H1 (cell line): ENCODE measurements around the gene ANKRD7. TPM values are rescaled to one million over a fixed set of nuclear protein-coding genes. Genes with fewer than 3 reads are reported as not detected.

Experiments
- CTCF ChIA-PET: fragments of 300-600 bp; sonication (Branson Sonifier 250); formaldehyde crosslinking; loops from one replicate; lab custom pipeline; 2021; ENCODE audit not compliant: partially characterized antibody; lab: Charles Lee
- POLR2A ChIA-PET: fragments of 300-600 bp; sonication (Branson Sonifier 250); formaldehyde crosslinking; loops from one replicate; lab custom pipeline; 2021; ENCODE audit warnings: inconsistent platforms; ENCODE audit not compliant: partially characterized antibody; lab: Charles Lee
- DNase-seq, 2 experiments: peaks; one replicate each; pipeline versions ENCODE4 v3.0.0 to v3.0.0-alpha.2; 2010 to 2022; ENCODE audit warnings: low spot score in 2 of 2, low read depth in 1 of 2, mixed read lengths in 1 of 2
- FAIRE-seq: peaks from 2 replicates; lab custom pipeline; 2011; peaks lifted over from hg19 to GRCh38; lab: Jason Lieb, UNC
- H2AFZ ChIP-seq: 2 replicates; pipeline ENCODE4 v1.8.1; 2012; ENCODE audit warnings: low read length, inconsistent platforms
- H2AK5ac ChIP-seq: 2 replicates; pipeline ENCODE4 v1.6.1; 2013; ENCODE audit warnings: low read depth, low read length
- H2BK120ac ChIP-seq: replicated peaks from 2 replicates; pipeline ENCODE3; 2013; ENCODE audit warnings: low read depth, low read length, inconsistent platforms
- H2BK12ac ChIP-seq: 2 replicates; pipeline ENCODE4 v1.6.1; 2013; ENCODE audit warnings: low read depth, low read length
- H2BK15ac ChIP-seq: 2 replicates; pipeline ENCODE4 v1.6.1; 2013; ENCODE audit warnings: low read length
- H2BK20ac ChIP-seq: 2 replicates; pipeline ENCODE4 v1.6.1; 2013; ENCODE audit warnings: low read length
- H2BK5ac ChIP-seq: 2 replicates; pipeline ENCODE4 v1.6.1; 2013; ENCODE audit warnings: low read depth, low read length
- H3K14ac ChIP-seq: 2 replicates; pipeline ENCODE4 v1.6.1; 2013; ENCODE audit warnings: inconsistent platforms; ENCODE audit not compliant: insufficient read length
- H3K18ac ChIP-seq: 2 replicates; pipeline ENCODE4 v1.6.1; 2013; ENCODE audit warnings: low read length; ENCODE audit errors: extremely low read depth
- H3K23ac ChIP-seq: 2 replicates; pipeline ENCODE4 v1.6.1; 2013; ENCODE audit warnings: inconsistent platforms; ENCODE audit not compliant: insufficient read length
- H3K23me2 ChIP-seq: 2 replicates; pipeline ENCODE4 v1.6.1; 2013; ENCODE audit warnings: low read depth, low read length
- H3K27ac ChIP-seq: 2 replicates; pipeline ENCODE4 v1.6.1; 2011; ENCODE audit warnings: low read depth, low read length, inconsistent platforms
- H3K27me3 ChIP-seq, 4 experiments: replicated peaks in 1 of 4; 1 replicate in 1 of 4; 2 replicates in 3 of 4; pipeline versions ENCODE4 v1.6.1 to v1.8.1; 2011 to 2013; ENCODE audit warnings: low read length in 3 of 4, mild to moderate bottlenecking in 3 of 4, inconsistent platforms in 2 of 4, mixed read lengths in 2 of 4, moderate library complexity in 1 of 4; ENCODE audit not compliant: control insufficient read depth in 3 of 4, insufficient read depth in 3 of 4; ENCODE audit errors: extremely low read depth in 1 of 4
- H3K36me3 ChIP-seq, 4 experiments: 2 replicates each; pipeline versions ENCODE4 v1.6.1 to v1.8.1; 2011 to 2013; ENCODE audit warnings: mild to moderate bottlenecking in 4 of 4, low read length in 3 of 4, moderate library complexity in 2 of 4, control low read depth in 1 of 4, inconsistent platforms in 1 of 4; ENCODE audit not compliant: insufficient read depth in 4 of 4, control insufficient read depth in 2 of 4
- H3K4ac ChIP-seq: replicated peaks from 2 replicates; pipeline ENCODE3; 2013; ENCODE audit warnings: low read length, low read depth, mixed read lengths, inconsistent platforms; ENCODE audit not compliant: insufficient read length
- H3K4me1 ChIP-seq, 4 experiments: replicated peaks in 1 of 4; 1 replicate in 1 of 4; 2 replicates in 3 of 4; pipeline versions ENCODE4 v1.6.1 to v1.8.1; 2011 to 2013; ENCODE audit warnings: low read length in 3 of 4, inconsistent platforms in 2 of 4, mixed read lengths in 1 of 4; ENCODE audit not compliant: insufficient read depth in 4 of 4, control insufficient read depth in 3 of 4
- H3K4me2 ChIP-seq, 2 experiments: 2 replicates each; pipeline versions ENCODE4 v1.6.1 to v1.8.1; 2011 to 2013; ENCODE audit warnings: low read depth in 2 of 2, low read length in 2 of 2, control low read depth in 1 of 2, inconsistent platforms in 1 of 2, mild to moderate bottlenecking in 1 of 2; ENCODE audit not compliant: insufficient read depth in 1 of 2
- H3K4me3 ChIP-seq, 4 experiments: fragments of 200-600, 300-600 bp in 1 of 4; sonication (generic), shearing (Covaris generic), sonication (Bioruptor Twin) in 1 of 4; 2 replicates each; pipeline versions ENCODE4 v1.5.1 to v1.8.1; 2011 to 2016; ENCODE audit warnings: low read length in 4 of 4, low read depth in 3 of 4, control low read depth in 2 of 4, inconsistent platforms in 2 of 4, mild to moderate bottlenecking in 2 of 4, mixed read lengths in 1 of 4, moderate library complexity in 1 of 4; ENCODE audit not compliant: insufficient read depth in 2 of 4; ENCODE audit errors: extremely low read depth in 1 of 4
- H3K56ac ChIP-seq: replicated peaks from 2 replicates; pipeline ENCODE3; 2013; ENCODE audit warnings: low read depth, mild to moderate bottlenecking, mixed read lengths, low read length, inconsistent platforms; ENCODE audit not compliant: insufficient read length
- H3K79me1 ChIP-seq: 2 replicates; pipeline ENCODE4 v1.6.1; 2013; ENCODE audit warnings: low read depth, low read length, control low read depth
- H3K79me2 ChIP-seq, 2 experiments: 2 replicates each; pipeline versions ENCODE4 v1.6.1 to v1.8.1; 2012 to 2013; ENCODE audit warnings: low read length in 2 of 2, mild to moderate bottlenecking in 2 of 2, inconsistent platforms in 1 of 2; ENCODE audit not compliant: insufficient read depth in 2 of 2, control insufficient read depth in 1 of 2
- H3K9ac ChIP-seq, 4 experiments: replicated peaks in 1 of 4; 1 replicate in 1 of 4; 2 replicates in 3 of 4; pipeline versions ENCODE4 v1.6.1 to v1.8.1; 2011 to 2013; ENCODE audit warnings: low read depth in 3 of 4, low read length in 3 of 4, control low read depth in 2 of 4, mild to moderate bottlenecking in 2 of 4, moderate library complexity in 2 of 4, inconsistent platforms in 1 of 4; ENCODE audit errors: extremely low read depth in 1 of 4
- H3K9me3 ChIP-seq, 2 experiments: 2 replicates each; pipeline versions ENCODE4 v1.6.1 to v1.8.1; 2012 to 2013; ENCODE audit warnings: mild to moderate bottlenecking in 2 of 2, moderate library complexity in 2 of 2, control low read depth in 1 of 2, inconsistent platforms in 1 of 2, low read depth in 1 of 2, low read length in 1 of 2, mixed read lengths in 1 of 2; ENCODE audit not compliant: insufficient read depth in 2 of 2
- H4K20me1 ChIP-seq, 2 experiments: replicated peaks in 1 of 2; 2 replicates each; pipeline versions ENCODE3 to v1.8.1; 2011 to 2013; ENCODE audit warnings: inconsistent platforms in 2 of 2, low read length in 2 of 2, mild to moderate bottlenecking in 1 of 2; ENCODE audit not compliant: insufficient read depth in 2 of 2, control insufficient read depth in 1 of 2
- H4K5ac ChIP-seq: 2 replicates; pipeline ENCODE4 v1.6.1; 2013; ENCODE audit warnings: low read length, low read depth, mixed read lengths, inconsistent platforms; ENCODE audit not compliant: insufficient read length
- H4K8ac ChIP-seq: 2 replicates; pipeline ENCODE4 v1.8.0; 2013; ENCODE audit warnings: mild to moderate bottlenecking, moderate library complexity, low read length, inconsistent platforms; ENCODE audit not compliant: insufficient read depth; ENCODE audit errors: extremely low read depth
- H4K91ac ChIP-seq: replicated peaks from 2 replicates; pipeline ENCODE3; 2013; ENCODE audit warnings: low read length, mixed read lengths, inconsistent platforms; ENCODE audit not compliant: insufficient read length
- JUND ChIP-seq: IDR thresholded peaks from 2 replicates; pipeline ENCODE4 v1.6.1; 2011; ENCODE audit warnings: mild to moderate bottlenecking, improper control_type of control experiment, low read length
- SIX5 ChIP-seq: IDR thresholded peaks from 2 replicates; pipeline ENCODE4 v1.6.1; 2011; ENCODE audit warnings: mild to moderate bottlenecking, low read depth, low read length
- SP2 ChIP-seq: IDR thresholded peaks from 2 replicates; pipeline ENCODE4 v1.6.1; 2012; ENCODE audit warnings: mild to moderate bottlenecking, low read length, inconsistent platforms
- WGBS, 2 experiments: shearing (Covaris generic) in 1 of 2; methylation state at CpG; one replicate each; pipeline versions ENCODE4 v1.1.6 to v1.1.7; 2013 to 2015; ENCODE audit warnings: low lambda C conversion rate in 2 of 2, mixed read lengths in 2 of 2, inconsistent platforms in 1 of 2, low coverage in 1 of 2, missing lambda C conversion rate in 1 of 2; ENCODE audit not compliant: insufficient replicate concordance in 2 of 2, insufficient coverage in 1 of 2, insufficient read length in 1 of 2; ENCODE audit errors: extremely low coverage in 1 of 2, missing lambda C conversion rate in 1 of 2; 5-methylcytosine and 5-hydroxymethylcytosine counted together
- polyA plus RNA-seq, 7 experiments: library from polyadenylated mRNA; depleted of rRNA in 3 of 7; stranded (reverse) in 5 of 7; unstranded in 2 of 7; fragments of >200 nt in 5 of 7; fragments of 200-250 nt in 2 of 7; gene quantifications; 1 replicate in 5 of 7; 2 replicates in 1 of 7; 4 replicates in 1 of 7; pipeline versions ENCODE4 v1.2.1 to v1.2.3, GENCODE V29; 2011 to 2013; ENCODE audit warnings: missing spikeins in 2 of 7, mixed read lengths in 2 of 7
- total RNA-seq: library from RNA; stranded (reverse); fragmentation: NEBNext Ultra II Directional; extraction: Animal tissue kit (Norgen Biotek cat#: 25700); gene quantifications from 2 replicates; pipeline ENCODE4 v1.2.1, GENCODE V29; 2021
- TF ChIP-seq, protein P1 (sequence below): IDR thresholded peaks from 2 replicates; pipeline ENCODE4 v1.6.1; 2012; ENCODE audit warnings: low read length, inconsistent platforms

Gene ANKRD7
- total and polyA plus RNA-seq, 2 of the 8 experiments (the other 6 are each of a cell fraction or from before 2014, with no cell fraction given): not detected

DNA sequence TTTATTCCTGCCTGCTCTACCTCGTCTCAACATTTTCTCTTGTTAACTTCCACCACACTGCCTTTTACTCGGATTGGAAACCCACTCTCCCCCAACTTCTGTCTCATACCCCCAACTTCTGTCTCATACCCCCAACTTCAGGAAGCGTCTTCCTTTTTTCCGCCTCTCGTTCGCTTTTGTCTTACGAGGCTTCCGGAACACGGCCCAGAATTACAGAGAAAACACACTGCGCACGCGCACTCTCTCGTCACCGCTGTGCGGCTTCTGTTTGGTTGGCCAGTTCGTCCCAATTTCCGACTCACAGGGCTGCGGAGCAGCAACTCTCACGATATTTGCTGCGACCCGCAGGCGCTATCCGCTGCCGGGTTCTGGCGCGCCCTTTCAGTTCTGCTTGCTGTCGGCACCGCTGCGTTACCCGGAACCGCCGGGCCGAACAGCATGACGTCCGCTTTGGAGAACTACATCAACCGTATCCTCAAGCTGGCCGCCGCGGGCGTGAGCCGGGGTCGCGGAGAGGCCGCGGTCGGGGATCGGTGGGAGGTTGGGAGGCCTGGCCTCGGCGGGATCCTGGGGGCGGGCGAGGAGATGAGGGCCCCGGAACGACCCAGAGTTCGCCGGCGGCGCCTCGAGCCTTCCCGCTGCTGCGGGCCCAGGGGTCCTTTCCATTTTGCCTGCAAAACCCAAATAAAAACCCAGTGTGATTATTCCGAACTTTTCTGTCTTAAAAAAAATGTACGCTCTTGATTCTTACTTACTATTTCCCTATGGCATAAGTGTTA is 40.5 kb upstream of the ANKRD7 start, which contains the start of gene LSM8:
TSS of gene LSM8 (plus strand) at position 379 of the 779 bp plus-strand sequence. CDS start at position 439, 60 bp downstream.
- H4K91ac ChIP-seq: peak within 1 kb of the TSS; percentile 36
- H2AFZ ChIP-seq: peak within 1 kb of the TSS; percentile 89
- FAIRE-seq (peak; percentile 92), DNase-seq (peak; percentile 95 to 96)
- no peak within 1 kb of the TSS for H2AK5ac ChIP-seq
- peak within 1 kb of the TSS; percentile 24 for H3K4ac ChIP-seq
- H2BK12ac ChIP-seq: peak within 1 kb of the TSS; percentile 51; the same call in 1 of the 2 replicates
- no peak within 1 kb of the TSS; the same call in 1 of the 2 replicates for H3K18ac ChIP-seq
- peak within 1 kb of the TSS; percentile 89 for H4K5ac ChIP-seq
- H3K9ac ChIP-seq: peak within 1 kb of the TSS; percentile 97 to 100 (median 98)
- H3K79me1 ChIP-seq: no peaks in the 10 kb centered on the region
- H3K36me3 ChIP-seq: peaks cover 2 to 22% (median 15%) of the 10 kb centered on the region in 4 experiments; a peak in 6 of 8 replicates
- no peak within 1 kb of the TSS for H2BK15ac ChIP-seq
- no peaks in the 10 kb centered on the region for H4K20me1 ChIP-seq
- H3K14ac ChIP-seq: no peak within 1 kb of the TSS
- H3K56ac ChIP-seq: peak within 1 kb of the TSS; percentile 75
- peaks cover 6 to 44% of the 10 kb centered on the region in 2 experiments; a peak in 3 of 4 replicates for H3K79me2 ChIP-seq
- POLR2A ChIA-PET: interaction anchor here (1.9 kb wide), 1 partner anchor 10 kb away, joined by 5 read pairs; no protein-coding TSS in a partner anchor
- peak within 1 kb of the TSS; percentile 85 to 92 for H3K4me2 ChIP-seq
- peak within 1 kb of the TSS; percentile 85 to 96 (median 92) for H3K4me3 ChIP-seq
- H2BK20ac ChIP-seq: no peak within 1 kb of the TSS
- H3K23ac ChIP-seq: no peak within 1 kb of the TSS
- peaks cover 2% of the 10 kb centered on the region; the same call in 1 of the 2 replicates for H3K23me2 ChIP-seq
- peak within 1 kb of the TSS; percentile 91 for H4K8ac ChIP-seq
- peak within 1 kb of the TSS; percentile 93 for H3K27ac ChIP-seq
- H2BK5ac ChIP-seq: peak within 1 kb of the TSS; percentile 94
- no peaks in the 10 kb centered on the region for H3K9me3 ChIP-seq
- 2% methylated on average over 62 of the region's 62 CpGs; no CpG with 5 or more reads in 1 of the 2 experiments for WGBS, 2 experiments
- no peaks in the 10 kb centered on the region for H3K27me3 ChIP-seq
- H2BK120ac ChIP-seq: peak within 1 kb of the TSS; percentile 50
- CTCF ChIA-PET: interaction anchor here (2.0 kb wide), 1 partner anchor 12 kb away, joined by 6 read pairs; no protein-coding TSS in a partner anchor
- peaks cover 0 to 3% (median 0%) of the 10 kb centered on the region in 4 experiments; a peak in 1 of 7 replicates for H3K4me1 ChIP-seq
- TF ChIP-seq JUND (no peak), SIX5 (no peak), SP2 (no peak)
- TF ChIP-seq, protein P1, sequence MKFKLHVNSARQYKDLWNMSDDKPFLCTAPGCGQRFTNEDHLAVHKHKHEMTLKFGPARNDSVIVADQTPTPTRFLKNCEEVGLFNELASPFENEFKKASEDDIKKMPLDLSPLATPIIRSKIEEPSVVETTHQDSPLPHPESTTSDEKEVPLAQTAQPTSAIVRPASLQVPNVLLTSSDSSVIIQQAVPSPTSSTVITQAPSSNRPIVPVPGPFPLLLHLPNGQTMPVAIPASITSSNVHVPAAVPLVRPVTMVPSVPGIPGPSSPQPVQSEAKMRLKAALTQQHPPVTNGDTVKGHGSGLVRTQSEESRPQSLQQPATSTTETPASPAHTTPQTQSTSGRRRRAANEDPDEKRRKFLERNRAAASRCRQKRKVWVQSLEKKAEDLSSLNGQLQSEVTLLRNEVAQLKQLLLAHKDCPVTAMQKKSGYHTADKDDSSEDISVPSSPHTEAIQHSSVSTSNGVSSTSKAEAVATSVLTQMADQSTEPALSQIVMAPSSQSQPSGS: no peak
